Neural cell (in vitro differentiated cells): ENCODE results near the gene PRKG1. TPM values are rescaled to one million over a fixed set of nuclear protein-coding genes. Genes with fewer than 3 reads are reported as not detected.

ENCODE experiments used
- H2AFZ ChIP-seq: fragments of 200-600, 300-800 bp; sonication (generic), shearing (Covaris generic); 2 replicates; pipeline ENCODE4 v1.6.0; 2014; ENCODE audit warnings: low read depth, mild to moderate bottlenecking, antibody characterized with exemption, low read length, moderate library complexity
- H3F3A ChIP-seq: fragments of 200-600 bp; shearing (Covaris generic); 2 replicates; pipeline ENCODE4 v1.6.1; 2016; ENCODE audit warnings: mild to moderate bottlenecking, moderate library complexity, mixed read lengths, antibody characterized with exemption, low read length; ENCODE audit not compliant: insufficient read depth, poor library complexity, severe bottlenecking
- H3K27ac ChIP-seq: fragments of 200-600, 300-800 bp; sonication (generic), shearing (Covaris generic); 2 replicates; pipeline ENCODE4 v1.5.1; 2014; ENCODE audit warnings: mild to moderate bottlenecking, low read length, moderate library complexity
- H3K27me3 ChIP-seq: fragments of 300-800, 200-600 bp; sonication (generic), shearing (Covaris generic); 2 replicates; pipeline ENCODE4 v1.6.0; 2014; ENCODE audit warnings: mild to moderate bottlenecking, low read depth, low read length, moderate library complexity; ENCODE audit not compliant: insufficient read depth
- H3K36me3 ChIP-seq: fragments of 300-800, 200-600 bp; sonication (generic), shearing (Covaris generic); 2 replicates; pipeline ENCODE4 v1.5.1; 2014; ENCODE audit warnings: mild to moderate bottlenecking, antibody characterized with exemption, low read length, moderate library complexity; ENCODE audit not compliant: insufficient read depth
- H3K4me2 ChIP-seq: fragments of 300-800, 200-600 bp; sonication (generic), shearing (Covaris generic); 2 replicates; pipeline ENCODE4 v1.6.0; 2014; ENCODE audit warnings: mild to moderate bottlenecking, low read length
- H3K4me3 ChIP-seq: fragments of 300-800, 200-600 bp; sonication (generic), shearing (Covaris generic); 2 replicates; pipeline ENCODE4 v1.5.1; 2014; ENCODE audit warnings: mild to moderate bottlenecking, low read length, moderate library complexity
- H3K79me2 ChIP-seq: fragments of 200-600 bp; shearing (Covaris generic); replicated peaks from 2 replicates; pipeline ENCODE4 v1.6.0; 2014; ENCODE audit warnings: mild to moderate bottlenecking, low read length, moderate library complexity; ENCODE audit not compliant: insufficient read depth
- H3K9ac ChIP-seq: fragments of 300-800, 200-600 bp; sonication (generic), shearing (Covaris generic); 2 replicates; pipeline ENCODE4 v1.6.1; 2016; ENCODE audit warnings: mild to moderate bottlenecking, low read length, mixed read lengths
- H3K9me2 ChIP-seq: fragments of 200-600 bp; shearing (Covaris generic); 2 replicates; pipeline ENCODE4 v1.6.1; 2016; ENCODE audit warnings: mild to moderate bottlenecking, low read length, mixed read lengths; ENCODE audit not compliant: insufficient read depth
- H3K9me3 ChIP-seq: fragments of 200-600, 300-800 bp; sonication (generic), shearing (Covaris generic); 2 replicates; pipeline ENCODE4 v1.6.1; 2016; ENCODE audit warnings: mild to moderate bottlenecking, mixed run types, low read length, moderate library complexity, mixed read lengths
- H4K20me1 ChIP-seq: fragments of 200-600 bp; shearing (Covaris generic); 2 replicates; pipeline ENCODE4 v1.6.1; 2016; ENCODE audit warnings: mild to moderate bottlenecking, mixed run types; ENCODE audit not compliant: insufficient read depth
- EP300 ChIP-seq: fragments of 450-650 bp; conservative IDR thresholded peaks from 2 replicates; pipeline ENCODE4 v1.6.1; 2014; ENCODE audit warnings: antibody characterized with exemption, mild to moderate bottlenecking, moderate library complexity; ENCODE audit not compliant: poor library complexity, severe bottlenecking
- EZH2 ChIP-seq: fragments of 200-600, 300-800 bp; shearing (Covaris generic), sonication (generic); IDR thresholded peaks from 2 replicates; pipeline ENCODE4 v1.6.1; 2014; ENCODE audit warnings: antibody characterized with exemption, low read length, borderline replicate concordance, mild to moderate bottlenecking; ENCODE audit not compliant: insufficient read depth, poor library complexity, severe bottlenecking
- MXI1 ChIP-seq: fragments of 450-650 bp; conservative IDR thresholded peaks from 2 replicates; pipeline ENCODE4 v1.6.1; 2014; ENCODE audit warnings: antibody characterized with exemption, mild to moderate bottlenecking; ENCODE audit not compliant: poor library complexity, severe bottlenecking
- POLR2AphosphoS5 ChIP-seq: IDR thresholded peaks from 2 replicates; pipeline ENCODE4 v1.6.1; 2012
- RAD21 ChIP-seq: fragments of 450-650 bp; conservative IDR thresholded peaks from 2 replicates; pipeline ENCODE4 v1.6.1; 2014; ENCODE audit warnings: antibody characterized with exemption, mild to moderate bottlenecking, moderate library complexity
- SMC3 ChIP-seq: fragments of 450-650 bp; conservative IDR thresholded peaks from 2 replicates; pipeline ENCODE4 v1.6.1; 2014; ENCODE audit warnings: antibody characterized with exemption, mild to moderate bottlenecking, moderate library complexity; ENCODE audit not compliant: poor library complexity
- TAF1 ChIP-seq: IDR thresholded peaks from 2 replicates; pipeline ENCODE4 v1.6.1; 2012; ENCODE audit warnings: low read depth
- polyA plus RNA-seq: library from polyadenylated mRNA; depleted of rRNA; stranded (reverse); fragments of >200 nt; gene quantifications from 2 replicates; pipeline ENCODE4 v1.2.3, GENCODE V29; 2014
- TF ChIP-seq, protein P1 (sequence below): fragments of 450-650 bp; IDR thresholded peaks from 2 replicates; pipeline ENCODE4 v1.5.1; 2014; ENCODE audit warnings: antibody characterized with exemption, mild to moderate bottlenecking, moderate library complexity; ENCODE audit not compliant: poor library complexity, severe bottlenecking
- TF ChIP-seq, protein P2 (sequence below): IDR thresholded peaks from 2 replicates; pipeline ENCODE4 v1.6.1; 2012; ENCODE audit warnings: borderline replicate concordance

PRKG1 gene
- polyA plus RNA-seq, 1 donor from 2014 or later, result 2.2 TPM

GRCh38 chr10:51910596-51910995, 836.3 kb downstream of the PRKG1 start:
- Histone ChIP-seq H4K20me1 (no peaks in the 10 kb centered on the region), H3K27me3 (no peaks in the 10 kb centered on the region), H3K27ac (no peak overlapping the region), H3K79me2 (no peaks in the 10 kb centered on the region), H3K4me2 (no peak overlapping the region), H3K36me3 (no peaks in the 10 kb centered on the region), H3K9ac (no peak overlapping the region), H3K9me3 (no peaks in the 10 kb centered on the region), H3F3A (no peaks in the 10 kb centered on the region), H2AFZ (no peak overlapping the region), H3K4me3 (no peak overlapping the region), H3K9me2 (no peaks in the 10 kb centered on the region)
- no peak for TF ChIP-seq EZH2
- TF ChIP-seq SMC3, result no peak
- no peak for TF ChIP-seq MXI1

DNA sequence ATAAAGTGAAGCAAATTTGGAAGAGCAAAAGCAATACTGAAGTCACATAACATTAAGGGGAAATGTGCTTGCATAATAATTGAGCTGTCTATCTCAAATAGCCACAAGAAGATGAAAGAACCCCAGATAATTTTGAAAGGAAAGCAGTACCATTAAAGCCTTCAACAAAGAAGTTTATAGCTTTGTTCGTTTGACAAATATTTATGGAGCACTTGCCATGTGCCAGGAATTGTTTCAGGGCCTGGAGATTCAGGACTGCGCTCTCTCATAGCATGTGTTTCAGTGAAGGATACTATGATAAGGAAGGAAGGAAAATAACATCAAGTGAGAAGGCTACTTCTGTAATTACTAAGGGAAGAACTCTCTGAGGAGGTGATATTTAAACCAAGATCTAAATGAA, 837.4 kb downstream of the PRKG1 start:
- Histone ChIP-seq H3K4me2 (no peak overlapping the region), H3K9me3 (no peaks in the 10 kb centered on the region), H3K9me2 (no peaks in the 10 kb centered on the region), H3K79me2 (no peaks in the 10 kb centered on the region), H2AFZ (no peak overlapping the region), H3F3A (no peaks in the 10 kb centered on the region), H3K9ac (no peak overlapping the region), H3K4me3 (no peak overlapping the region), H4K20me1 (no peaks in the 10 kb centered on the region), H3K27me3 (no peaks in the 10 kb centered on the region), H3K36me3 (no peaks in the 10 kb centered on the region), H3K27ac (no peak overlapping the region)
- TF ChIP-seq TAF1 (no peak), EZH2 (no peak), EP300 (no peak), MXI1 (no peak), RAD21 (no peak)

GRCh38 chr10:51915031-51915542, 840.8 kb downstream of the PRKG1 start:
- Histone ChIP-seq H3K79me2 (no peaks in the 10 kb centered on the region), H3K27me3 (no peaks in the 10 kb centered on the region), H3K4me2 (no peak overlapping the region), H3K4me3 (no peak overlapping the region), H3F3A (no peaks in the 10 kb centered on the region), H3K9ac (no peak overlapping the region), H3K27ac (no peak overlapping the region), H4K20me1 (no peaks in the 10 kb centered on the region), H3K9me2 (no peaks in the 10 kb centered on the region), H3K9me3 (no peaks in the 10 kb centered on the region), H2AFZ (no peak overlapping the region), H3K36me3 (no peaks in the 10 kb centered on the region)
- TF ChIP-seq EP300, result no peak
- no peak for TF ChIP-seq EZH2
- no peak for TF ChIP-seq MXI1
- TF ChIP-seq RAD21, result no peak
- TF ChIP-seq, protein P1, sequence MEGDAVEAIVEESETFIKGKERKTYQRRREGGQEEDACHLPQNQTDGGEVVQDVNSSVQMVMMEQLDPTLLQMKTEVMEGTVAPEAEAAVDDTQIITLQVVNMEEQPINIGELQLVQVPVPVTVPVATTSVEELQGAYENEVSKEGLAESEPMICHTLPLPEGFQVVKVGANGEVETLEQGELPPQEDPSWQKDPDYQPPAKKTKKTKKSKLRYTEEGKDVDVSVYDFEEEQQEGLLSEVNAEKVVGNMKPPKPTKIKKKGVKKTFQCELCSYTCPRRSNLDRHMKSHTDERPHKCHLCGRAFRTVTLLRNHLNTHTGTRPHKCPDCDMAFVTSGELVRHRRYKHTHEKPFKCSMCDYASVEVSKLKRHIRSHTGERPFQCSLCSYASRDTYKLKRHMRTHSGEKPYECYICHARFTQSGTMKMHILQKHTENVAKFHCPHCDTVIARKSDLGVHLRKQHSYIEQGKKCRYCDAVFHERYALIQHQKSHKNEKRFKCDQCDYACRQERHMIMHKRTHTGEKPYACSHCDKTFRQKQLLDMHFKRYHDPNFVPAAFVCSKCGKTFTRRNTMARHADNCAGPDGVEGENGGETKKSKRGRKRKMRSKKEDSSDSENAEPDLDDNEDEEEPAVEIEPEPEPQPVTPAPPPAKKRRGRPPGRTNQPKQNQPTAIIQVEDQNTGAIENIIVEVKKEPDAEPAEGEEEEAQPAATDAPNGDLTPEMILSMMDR, result no peak
- TF ChIP-seq, protein P2, sequence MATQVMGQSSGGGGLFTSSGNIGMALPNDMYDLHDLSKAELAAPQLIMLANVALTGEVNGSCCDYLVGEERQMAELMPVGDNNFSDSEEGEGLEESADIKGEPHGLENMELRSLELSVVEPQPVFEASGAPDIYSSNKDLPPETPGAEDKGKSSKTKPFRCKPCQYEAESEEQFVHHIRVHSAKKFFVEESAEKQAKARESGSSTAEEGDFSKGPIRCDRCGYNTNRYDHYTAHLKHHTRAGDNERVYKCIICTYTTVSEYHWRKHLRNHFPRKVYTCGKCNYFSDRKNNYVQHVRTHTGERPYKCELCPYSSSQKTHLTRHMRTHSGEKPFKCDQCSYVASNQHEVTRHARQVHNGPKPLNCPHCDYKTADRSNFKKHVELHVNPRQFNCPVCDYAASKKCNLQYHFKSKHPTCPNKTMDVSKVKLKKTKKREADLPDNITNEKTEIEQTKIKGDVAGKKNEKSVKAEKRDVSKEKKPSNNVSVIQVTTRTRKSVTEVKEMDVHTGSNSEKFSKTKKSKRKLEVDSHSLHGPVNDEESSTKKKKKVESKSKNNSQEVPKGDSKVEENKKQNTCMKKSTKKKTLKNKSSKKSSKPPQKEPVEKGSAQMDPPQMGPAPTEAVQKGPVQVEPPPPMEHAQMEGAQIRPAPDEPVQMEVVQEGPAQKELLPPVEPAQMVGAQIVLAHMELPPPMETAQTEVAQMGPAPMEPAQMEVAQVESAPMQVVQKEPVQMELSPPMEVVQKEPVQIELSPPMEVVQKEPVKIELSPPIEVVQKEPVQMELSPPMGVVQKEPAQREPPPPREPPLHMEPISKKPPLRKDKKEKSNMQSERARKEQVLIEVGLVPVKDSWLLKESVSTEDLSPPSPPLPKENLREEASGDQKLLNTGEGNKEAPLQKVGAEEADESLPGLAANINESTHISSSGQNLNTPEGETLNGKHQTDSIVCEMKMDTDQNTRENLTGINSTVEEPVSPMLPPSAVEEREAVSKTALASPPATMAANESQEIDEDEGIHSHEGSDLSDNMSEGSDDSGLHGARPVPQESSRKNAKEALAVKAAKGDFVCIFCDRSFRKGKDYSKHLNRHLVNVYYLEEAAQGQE, result no peak
- no peak for TF ChIP-seq SMC3
- no peak for TF ChIP-seq TAF1
- TF ChIP-seq POLR2AphosphoS5, result no peak
